Spleen (tissue), 7 donors: Measurements from ENCODE around the gene DCP2.

Experiments used
- CTCF ChIP-seq, 11 experiments: fragments of 200-600 bp in 7 of 11; fragments of 450-650 bp in 4 of 11; sonication (generic) in 4 of 11; IDR thresholded peaks in 8 of 11; conservative IDR thresholded peaks in 3 of 11; 1 replicate in 7 of 11; 2 replicates in 4 of 11; pipeline versions ENCODE4 v1.4.0 to v1.8.0; 2016 to 2021; ENCODE audit warnings: antibody characterized with exemption in 11 of 11, inconsistent platforms in 4 of 11, mild to moderate bottlenecking in 1 of 11
- POLR2A ChIP-seq, 3 donors: fragments of 450-650 bp; IDR thresholded peaks; one replicate each; pipeline ENCODE4 v1.5.1; 2017; ENCODE audit warnings: antibody characterized with exemption in 3 of 3, mild to moderate bottlenecking in 1 of 3
- donor health status: DM: no; HTN: no; CAD: no; lungs with moderate emphysema.
- donor health status: DM: no; HTN: no; CAD: no.
- donor health status: DM: no; HTN: no; CAD: no.

DNA sequence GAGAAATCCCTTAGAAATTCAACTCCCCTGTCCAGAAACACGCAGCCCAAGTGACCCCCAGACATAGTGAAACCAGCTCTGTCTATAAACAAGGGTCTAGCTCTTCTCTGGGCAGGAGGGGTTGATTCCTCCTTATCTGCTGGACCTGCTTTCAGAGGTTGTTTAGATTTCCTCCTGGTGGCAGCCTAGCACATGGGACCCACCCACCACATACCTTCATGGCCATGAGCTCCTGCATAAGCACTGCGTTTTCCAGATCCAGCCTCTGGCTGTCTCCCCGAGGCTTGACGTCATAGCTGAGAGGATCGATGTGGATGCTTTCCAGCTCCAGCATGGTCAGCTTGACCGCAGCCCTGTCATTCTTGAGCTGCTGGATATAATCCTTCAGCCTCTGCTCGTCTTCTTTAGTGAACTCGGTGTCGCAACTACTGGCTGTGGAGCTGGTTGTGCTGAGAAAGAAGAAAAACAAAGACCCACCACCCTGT is 77.0 kb downstream of the DCP2 start:
- TF ChIP-seq CTCF (IDR thresholded peaks at IDR 0.05 in 8 of 11, conservative IDR thresholded peaks at IDR 0.05 in 3 of 11) = no peak
- TF ChIP-seq POLR2A (IDR thresholded peaks at IDR 0.05) = no peak
